Subcutaneous adipose tissue (tissue), 4 donors: ENCODE data around the gene CMIP. TPM values are rescaled to one million over a fixed set of nuclear protein-coding genes. Genes with fewer than 3 reads are reported as not detected.

Source experiments
- total RNA-seq, 4 donors: library from RNA; depleted of rRNA; stranded (reverse); fragments of >200 nt; gene quantifications; one replicate each; pipeline ENCODE4 v1.1.0, GENCODE V29; 2016
- TF ChIP-seq, protein P1 (sequence below): fragments of 450-650 bp; IDR thresholded peaks from one replicate; pipeline ENCODE4 v1.5.1; 2016; ENCODE audit warnings: low read depth, mild to moderate bottlenecking, control low read depth, antibody characterized with exemption, moderate library complexity

Gene CMIP
- total RNA-seq, 4 donors from 2014 or later, result 19.9 to 40.3 (median 26.0) TPM

GRCh38 chr16:81424771-81425170 lies 19.8 kb upstream of the CMIP start:
- TF ChIP-seq, protein P1, sequence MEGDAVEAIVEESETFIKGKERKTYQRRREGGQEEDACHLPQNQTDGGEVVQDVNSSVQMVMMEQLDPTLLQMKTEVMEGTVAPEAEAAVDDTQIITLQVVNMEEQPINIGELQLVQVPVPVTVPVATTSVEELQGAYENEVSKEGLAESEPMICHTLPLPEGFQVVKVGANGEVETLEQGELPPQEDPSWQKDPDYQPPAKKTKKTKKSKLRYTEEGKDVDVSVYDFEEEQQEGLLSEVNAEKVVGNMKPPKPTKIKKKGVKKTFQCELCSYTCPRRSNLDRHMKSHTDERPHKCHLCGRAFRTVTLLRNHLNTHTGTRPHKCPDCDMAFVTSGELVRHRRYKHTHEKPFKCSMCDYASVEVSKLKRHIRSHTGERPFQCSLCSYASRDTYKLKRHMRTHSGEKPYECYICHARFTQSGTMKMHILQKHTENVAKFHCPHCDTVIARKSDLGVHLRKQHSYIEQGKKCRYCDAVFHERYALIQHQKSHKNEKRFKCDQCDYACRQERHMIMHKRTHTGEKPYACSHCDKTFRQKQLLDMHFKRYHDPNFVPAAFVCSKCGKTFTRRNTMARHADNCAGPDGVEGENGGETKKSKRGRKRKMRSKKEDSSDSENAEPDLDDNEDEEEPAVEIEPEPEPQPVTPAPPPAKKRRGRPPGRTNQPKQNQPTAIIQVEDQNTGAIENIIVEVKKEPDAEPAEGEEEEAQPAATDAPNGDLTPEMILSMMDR, result no peak

- TF ChIP-seq, protein P1, result no peak
Measured at GRCh38 chr16:81427219-81427618, 17.4 kb upstream of the CMIP start.

- TF ChIP-seq, protein P1, result no peak
Measured at GRCh38 chr16:81429045-81429521, 15.5 kb upstream of the CMIP start.

- TF ChIP-seq, protein P1, result no peak
Measured at GRCh38 chr16:81431554-81432353, 12.9 kb upstream of the CMIP start.

DNA sequence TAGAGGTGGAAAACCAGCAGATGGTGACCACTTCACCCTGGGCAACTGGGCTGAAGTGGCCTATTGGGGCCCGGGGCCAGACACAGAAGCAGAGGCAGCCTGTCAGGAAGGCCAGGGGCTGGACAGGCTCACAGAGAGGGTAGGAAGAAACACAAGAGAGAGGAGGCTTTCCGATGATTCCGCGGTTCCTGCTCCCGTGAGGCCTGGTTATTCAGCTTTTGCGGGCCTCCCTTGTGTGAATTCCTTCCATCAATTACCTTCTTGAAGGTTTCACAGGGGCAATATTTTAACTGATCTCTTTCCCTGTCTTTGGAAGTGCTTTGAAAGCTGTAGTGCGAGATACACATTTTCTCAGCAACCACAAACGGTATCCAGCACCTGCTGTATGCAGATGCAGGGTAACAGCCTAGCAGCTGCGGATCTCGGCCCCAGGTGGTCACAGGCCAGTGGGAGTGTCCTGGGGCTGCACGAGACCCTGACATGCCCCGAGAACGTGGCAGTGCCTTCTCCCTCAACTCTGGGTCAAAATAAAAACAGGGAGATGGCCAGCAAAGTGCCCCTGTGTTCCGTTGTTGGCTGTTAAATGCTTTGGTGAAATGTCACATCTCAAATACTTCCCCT lies 11.6 kb upstream of the CMIP start:
- TF ChIP-seq, protein P1, result no peak

GRCh38 chr16:81435103-81435502 lies 9.5 kb upstream of the CMIP start:
- TF ChIP-seq, protein P1, result no peak

DNA sequence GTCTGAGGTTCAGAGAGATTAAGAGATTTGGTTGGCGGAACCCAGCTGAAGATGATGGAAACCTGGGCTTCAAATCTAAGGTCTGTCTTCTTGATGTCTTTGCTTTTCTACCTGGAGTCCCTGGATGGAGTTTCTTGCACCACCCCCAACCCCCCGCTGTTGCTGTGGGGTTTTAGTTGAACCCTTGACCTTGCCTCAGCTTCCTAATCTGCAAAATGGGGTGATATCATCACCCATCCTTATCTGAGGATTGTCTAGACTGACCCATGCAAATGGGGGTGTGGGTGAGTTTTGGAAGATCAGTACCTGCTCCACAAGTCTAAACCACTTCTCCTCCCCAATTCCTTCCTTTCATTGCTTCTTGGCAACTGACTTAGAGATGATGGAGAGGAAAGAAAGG lies 9.0 kb upstream of the CMIP start:
- TF ChIP-seq, protein P1, result no peak
